Astrocyte (in vitro differentiated cells and primary cell): ENCODE data around the gene C15orf61. TPM values are rescaled to one million over a fixed set of nuclear protein-coding genes. Genes with fewer than 3 reads are reported as not detected.
A peak's percentile ranks its signal among the peaks of the same experiment; 100 is the strongest.

ENCODE experiments used
- DNase-seq: peaks from one replicate; pipeline ENCODE4 v3.0.0-alpha.2; 2010; ENCODE audit warnings: low read depth
- FAIRE-seq: peaks from 2 replicates; lab custom pipeline; 2011; peaks lifted over from hg19 to GRCh38; lab: Jason Lieb, UNC
- H2AFZ ChIP-seq: 2 replicates; pipeline ENCODE4 v1.6.0; 2012; ENCODE audit warnings: low read depth, low read length, inconsistent platforms
- H3K27ac ChIP-seq: 2 replicates; pipeline ENCODE4 v1.5.1; 2011; ENCODE audit warnings: low read depth, low read length, inconsistent platforms
- H3K27me3 ChIP-seq: 2 replicates; pipeline ENCODE4 v1.6.0; 2011; ENCODE audit warnings: low read length, inconsistent platforms; ENCODE audit not compliant: insufficient read depth
- H3K36me3 ChIP-seq: 2 replicates; pipeline ENCODE4 v1.5.1; 2011; ENCODE audit warnings: low read length, inconsistent platforms; ENCODE audit not compliant: insufficient read depth
- H3K4me1 ChIP-seq: 2 replicates; pipeline ENCODE4 v1.5.1; 2011; ENCODE audit warnings: low read length, inconsistent platforms; ENCODE audit not compliant: insufficient read depth
- H3K4me2 ChIP-seq: 2 replicates; pipeline ENCODE4 v1.6.0; 2012; ENCODE audit warnings: low read length, inconsistent platforms
- H3K4me3 ChIP-seq: 2 replicates; pipeline ENCODE4 v1.5.1; 2011; ENCODE audit warnings: low read depth, mild to moderate bottlenecking, low read length, inconsistent platforms; ENCODE audit not compliant: insufficient read depth
- H3K79me2 ChIP-seq: 2 replicates; pipeline ENCODE4 v1.6.0; 2012; ENCODE audit warnings: mild to moderate bottlenecking, low read length, inconsistent platforms; ENCODE audit not compliant: insufficient read depth
- H3K9ac ChIP-seq: 2 replicates; pipeline ENCODE4 v1.6.0; 2012; ENCODE audit warnings: mild to moderate bottlenecking, low read length, inconsistent platforms
- H3K9me3 ChIP-seq: 2 replicates; pipeline ENCODE4 v1.5.1; 2012; ENCODE audit warnings: low read depth, mild to moderate bottlenecking, low read length, inconsistent platforms; ENCODE audit not compliant: insufficient read depth
- H4K20me1 ChIP-seq: 2 replicates; pipeline ENCODE4 v1.6.0; 2012; ENCODE audit warnings: low read length, inconsistent platforms; ENCODE audit not compliant: insufficient read depth
- H3K27ac Mint-ChIP-seq: one replicate; pipeline ENCODE4 v1.8.0; 2021; ENCODE audit warnings: mild to moderate bottlenecking, mixed read lengths; ENCODE audit not compliant: unreplicated experiment
- H3K27me3 Mint-ChIP-seq: one replicate; pipeline ENCODE4 v1.8.0; 2021; ENCODE audit warnings: low read depth, mixed read lengths; ENCODE audit not compliant: unreplicated experiment
- H3K36me3 Mint-ChIP-seq: one replicate; pipeline ENCODE4 v1.8.0; 2021; ENCODE audit warnings: low read depth, mixed read lengths; ENCODE audit not compliant: unreplicated experiment
- H3K4me1 Mint-ChIP-seq: one replicate; pipeline ENCODE4 v1.8.0; 2021; ENCODE audit warnings: low read depth, mixed read lengths; ENCODE audit not compliant: unreplicated experiment
- H3K4me3 Mint-ChIP-seq: one replicate; pipeline ENCODE4 v1.8.0; 2021; ENCODE audit warnings: mild to moderate bottlenecking, moderate library complexity, mixed read lengths; ENCODE audit not compliant: unreplicated experiment
- H3K9me3 Mint-ChIP-seq: one replicate; pipeline ENCODE4 v1.8.0; 2021; ENCODE audit warnings: mild to moderate bottlenecking, mixed read lengths; ENCODE audit not compliant: unreplicated experiment
- CTCF ChIP-seq: IDR thresholded peaks from 2 replicates; pipeline ENCODE4 v1.5.1; 2011; ENCODE audit warnings: low read depth, mild to moderate bottlenecking, inconsistent platforms, low read length, moderate library complexity; ENCODE audit not compliant: insufficient read depth
- EZH2 ChIP-seq: IDR thresholded peaks from 2 replicates; pipeline ENCODE4 v1.6.1; 2012; ENCODE audit warnings: mild to moderate bottlenecking, low read length, inconsistent platforms; ENCODE audit not compliant: insufficient read depth
- total RNA-seq: library from RNA; stranded (reverse); gene quantifications from 2 replicates; pipeline ENCODE4 v1.2.1, GENCODE V29; 2021

The C15orf61 gene
- total RNA-seq, 1 donor from 2014 or later = 4.7 TPM

- FAIRE-seq (no peak), DNase-seq (no peak)
- Histone ChIP-seq H4K20me1 (no peaks in the 10 kb centered on the region), H3K9ac (no peak overlapping the region), H3K27ac (no peak overlapping the region), H3K27me3 (no peaks in the 10 kb centered on the region), H3K79me2 (no peaks in the 10 kb centered on the region), H3K36me3 (no peaks in the 10 kb centered on the region), H2AFZ (peak overlapping the region; percentile 4), H3K4me3 (no peak overlapping the region), H3K9me3 (no peaks in the 10 kb centered on the region), H3K4me2 (peak overlapping the region; percentile 60), H3K4me1 (no peaks in the 10 kb centered on the region)
- Mint-ChIP-seq H3K4me1 (no peaks in the 10 kb centered on the region), H3K36me3 (no peaks in the 10 kb centered on the region), H3K27ac (no peak overlapping the region), H3K9me3 (no peaks in the 10 kb centered on the region), H3K27me3 (no peaks in the 10 kb centered on the region), H3K4me3 (no peak overlapping the region)
- TF ChIP-seq EZH2 = no peak
- no peak for TF ChIP-seq CTCF
Measured at GRCh38 chr15:67501836-67502461, 19.0 kb upstream of the C15orf61 start.

GRCh38 chr15:67504056-67504455 lies 16.9 kb upstream of the C15orf61 start:
- Histone ChIP-seq H3K4me3 (no peak overlapping the region), H3K36me3 (no peaks in the 10 kb centered on the region), H3K79me2 (no peaks in the 10 kb centered on the region), H3K27me3 (no peaks in the 10 kb centered on the region), H3K27ac (no peak overlapping the region), H3K4me1 (no peaks in the 10 kb centered on the region), H2AFZ (no peak overlapping the region), H3K9me3 (no peaks in the 10 kb centered on the region), H4K20me1 (no peaks in the 10 kb centered on the region), H3K4me2 (peak overlapping the region; percentile 14), H3K9ac (no peak overlapping the region)
- Mint-ChIP-seq H3K36me3 (peaks cover 2% of the 10 kb centered on the region), H3K9me3 (no peaks in the 10 kb centered on the region), H3K27me3 (no peaks in the 10 kb centered on the region), H3K4me1 (no peaks in the 10 kb centered on the region), H3K4me3 (no peak overlapping the region), H3K27ac (no peak overlapping the region)
- FAIRE-seq = no peak
- DNase-seq = peak; percentile 16
- TF ChIP-seq CTCF (no peak), EZH2 (no peak)

GRCh38 chr15:67504796-67505195 lies 16.1 kb upstream of the C15orf61 start:
- DNase-seq (no peak), FAIRE-seq (peak; percentile 9)
- Histone ChIP-seq H2AFZ (no peak overlapping the region), H3K36me3 (no peaks in the 10 kb centered on the region), H4K20me1 (no peaks in the 10 kb centered on the region), H3K27ac (no peak overlapping the region), H3K9ac (no peak overlapping the region), H3K27me3 (no peaks in the 10 kb centered on the region), H3K79me2 (no peaks in the 10 kb centered on the region), H3K4me3 (no peak overlapping the region), H3K4me1 (no peaks in the 10 kb centered on the region), H3K4me2 (no peak overlapping the region), H3K9me3 (no peaks in the 10 kb centered on the region)
- no peaks in the 10 kb centered on the region for H3K27me3 Mint-ChIP-seq
- H3K36me3 Mint-ChIP-seq = peaks cover 2% of the 10 kb centered on the region
- H3K4me3 Mint-ChIP-seq = no peak overlapping the region
- no peaks in the 10 kb centered on the region for H3K4me1 Mint-ChIP-seq
- no peak for TF ChIP-seq CTCF
- no peak for TF ChIP-seq EZH2
- no peaks in the 10 kb centered on the region for H3K9me3 Mint-ChIP-seq
- no peak overlapping the region for H3K27ac Mint-ChIP-seq
